Measurements from ENCODE around the gene COL2A1.

- no peak for TF ChIP-seq CTCF (IDR thresholded peaks at IDR 0.05)
- no peak for TF ChIP-seq EP300 (IDR thresholded peaks at IDR 0.05)
Observed at GRCh38 chr12:48008950-48009349, 4.7 kb upstream of the COL2A1 start.

Measured in stomach (tissue), 4 donors.